ENCODE results near the gene TRERF1.

DNA sequence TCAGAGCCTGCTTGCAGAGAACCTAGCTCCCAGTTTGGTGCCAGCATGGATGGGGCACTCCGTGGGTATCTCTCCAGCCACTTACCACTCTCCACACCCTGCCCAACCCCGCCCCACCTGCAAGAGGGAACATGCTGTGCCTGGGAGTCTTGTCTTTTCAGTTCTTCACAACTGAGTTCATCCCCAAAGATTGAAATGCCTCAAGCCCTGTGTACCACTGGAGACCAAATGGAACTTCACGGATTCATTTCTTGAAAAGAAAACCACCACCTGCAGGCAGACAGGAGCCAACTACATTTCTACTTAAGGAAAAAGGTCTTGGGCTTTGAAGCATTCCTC lies 50.1 kb downstream of the TRERF1 start:
- TF ChIP-seq POLR2AphosphoS5 (IDR thresholded peaks at IDR 0.05; ENCODE audit: low read depth) (no peak), EZH2 (IDR thresholded peaks at IDR 0.05; ENCODE audit: low read depth, unreplicated experiment) (no peak), CREB1 (CRISPR knock-in tag; IDR thresholded peaks at IDR 0.05; ENCODE audit: low read depth) (no peak), EZH2phosphoT487 (IDR thresholded peaks at IDR 0.05; ENCODE audit: unreplicated experiment) (no peak), ZNF331 (CRISPR knock-in tag; IDR thresholded peaks at IDR 0.05; ENCODE audit: low read depth) (no peak), STAT1 (IDR thresholded peaks at IDR 0.05; ENCODE audit: unreplicated experiment) (no peak), NANOG (IDR thresholded peaks at IDR 0.05; ENCODE audit: borderline replicate concordance) (no peak), ZNF462 (CRISPR knock-in tag; IDR thresholded peaks at IDR 0.05) (no peak), JUNB (IDR thresholded peaks at IDR 0.05; ENCODE audit: unreplicated experiment) (no peak)
- TF ChIP-seq, protein P1, sequence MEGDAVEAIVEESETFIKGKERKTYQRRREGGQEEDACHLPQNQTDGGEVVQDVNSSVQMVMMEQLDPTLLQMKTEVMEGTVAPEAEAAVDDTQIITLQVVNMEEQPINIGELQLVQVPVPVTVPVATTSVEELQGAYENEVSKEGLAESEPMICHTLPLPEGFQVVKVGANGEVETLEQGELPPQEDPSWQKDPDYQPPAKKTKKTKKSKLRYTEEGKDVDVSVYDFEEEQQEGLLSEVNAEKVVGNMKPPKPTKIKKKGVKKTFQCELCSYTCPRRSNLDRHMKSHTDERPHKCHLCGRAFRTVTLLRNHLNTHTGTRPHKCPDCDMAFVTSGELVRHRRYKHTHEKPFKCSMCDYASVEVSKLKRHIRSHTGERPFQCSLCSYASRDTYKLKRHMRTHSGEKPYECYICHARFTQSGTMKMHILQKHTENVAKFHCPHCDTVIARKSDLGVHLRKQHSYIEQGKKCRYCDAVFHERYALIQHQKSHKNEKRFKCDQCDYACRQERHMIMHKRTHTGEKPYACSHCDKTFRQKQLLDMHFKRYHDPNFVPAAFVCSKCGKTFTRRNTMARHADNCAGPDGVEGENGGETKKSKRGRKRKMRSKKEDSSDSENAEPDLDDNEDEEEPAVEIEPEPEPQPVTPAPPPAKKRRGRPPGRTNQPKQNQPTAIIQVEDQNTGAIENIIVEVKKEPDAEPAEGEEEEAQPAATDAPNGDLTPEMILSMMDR (conservative IDR thresholded peaks at IDR 0.05; ENCODE audit: low read depth in 2 of 2), result no peak
- TF ChIP-seq, protein P2, sequence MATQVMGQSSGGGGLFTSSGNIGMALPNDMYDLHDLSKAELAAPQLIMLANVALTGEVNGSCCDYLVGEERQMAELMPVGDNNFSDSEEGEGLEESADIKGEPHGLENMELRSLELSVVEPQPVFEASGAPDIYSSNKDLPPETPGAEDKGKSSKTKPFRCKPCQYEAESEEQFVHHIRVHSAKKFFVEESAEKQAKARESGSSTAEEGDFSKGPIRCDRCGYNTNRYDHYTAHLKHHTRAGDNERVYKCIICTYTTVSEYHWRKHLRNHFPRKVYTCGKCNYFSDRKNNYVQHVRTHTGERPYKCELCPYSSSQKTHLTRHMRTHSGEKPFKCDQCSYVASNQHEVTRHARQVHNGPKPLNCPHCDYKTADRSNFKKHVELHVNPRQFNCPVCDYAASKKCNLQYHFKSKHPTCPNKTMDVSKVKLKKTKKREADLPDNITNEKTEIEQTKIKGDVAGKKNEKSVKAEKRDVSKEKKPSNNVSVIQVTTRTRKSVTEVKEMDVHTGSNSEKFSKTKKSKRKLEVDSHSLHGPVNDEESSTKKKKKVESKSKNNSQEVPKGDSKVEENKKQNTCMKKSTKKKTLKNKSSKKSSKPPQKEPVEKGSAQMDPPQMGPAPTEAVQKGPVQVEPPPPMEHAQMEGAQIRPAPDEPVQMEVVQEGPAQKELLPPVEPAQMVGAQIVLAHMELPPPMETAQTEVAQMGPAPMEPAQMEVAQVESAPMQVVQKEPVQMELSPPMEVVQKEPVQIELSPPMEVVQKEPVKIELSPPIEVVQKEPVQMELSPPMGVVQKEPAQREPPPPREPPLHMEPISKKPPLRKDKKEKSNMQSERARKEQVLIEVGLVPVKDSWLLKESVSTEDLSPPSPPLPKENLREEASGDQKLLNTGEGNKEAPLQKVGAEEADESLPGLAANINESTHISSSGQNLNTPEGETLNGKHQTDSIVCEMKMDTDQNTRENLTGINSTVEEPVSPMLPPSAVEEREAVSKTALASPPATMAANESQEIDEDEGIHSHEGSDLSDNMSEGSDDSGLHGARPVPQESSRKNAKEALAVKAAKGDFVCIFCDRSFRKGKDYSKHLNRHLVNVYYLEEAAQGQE (IDR thresholded peaks at IDR 0.05; ENCODE audit: unreplicated experiment), result no peak

All from GM23338 (cell line).